GM13977 (cell line): ENCODE results near the gene U2SURP.
"Not testable (repeated sequence)": the region's sequence is repeated elsewhere in the genome, so short reads cannot be mapped to it uniquely, and the experiment has no call there.

ENCODE experiments used
- DNase-seq: peaks from one replicate; pipeline ENCODE4 v3.0.0; 2012; ENCODE audit warnings: low spot score
- CTCF ChIP-seq: IDR thresholded peaks from 2 replicates; pipeline ENCODE4 v1.5.1; 2012; ENCODE audit warnings: mild to moderate bottlenecking, control low read depth; ENCODE audit not compliant: insufficient read depth; ENCODE audit errors: extremely low read depth, missing control alignments
- in situ Hi-C: fragments of 300-500 bp; cut with MboI; formaldehyde crosslinking; loops from one replicate; pipeline ENCODE4 v1.12.0; 2022; ENCODE audit warnings: low sequenced_read_pairs, low pct_unique_long_range_greater_than_20kb, mixed read lengths, inconsistent platforms; ENCODE audit not compliant: unreplicated experiment

Gene U2SURP

GRCh38 chr3:143045639-143046038 lies 44.3 kb downstream of the U2SURP start:
- TF ChIP-seq CTCF = no peak
- in situ Hi-C loops = no loop called here
- no peak for DNase-seq

GRCh38 chr3:143046075-143046474 lies 44.7 kb downstream of the U2SURP start:
- in situ Hi-C loops, DNase-seq: not testable (repeated sequence)

GRCh38 chr3:143054011-143054410 lies 52.6 kb downstream of the U2SURP start:
- DNase-seq = no peak
- no peak for TF ChIP-seq CTCF
- in situ Hi-C loops = no loop called here

- no peak for TF ChIP-seq CTCF
- DNase-seq = no peak
- in situ Hi-C loops = no loop called here
Measured at GRCh38 chr3:143056372-143056771, 55.0 kb downstream of the U2SURP start.

- in situ Hi-C loops = no loop called here
- no peak for TF ChIP-seq CTCF
- DNase-seq = no peak
Measured at GRCh38 chr3:143060906-143061305, 59.5 kb downstream of the U2SURP start.

GRCh38 chr3:143063018-143063417 lies 61.6 kb downstream of the U2SURP start:
- in situ Hi-C loops = no loop called here
- TF ChIP-seq CTCF = no peak
- no peak for DNase-seq

GRCh38 chr3:143064777-143065176 lies 63.4 kb downstream of the U2SURP start:
- DNase-seq = no peak
- no peak for TF ChIP-seq CTCF
- in situ Hi-C loops = no loop called here
